ENCODE measurements around the gene TGM3. TPM values are rescaled to one million over a fixed set of nuclear protein-coding genes. Genes with fewer than 3 reads are reported as not detected.

TGM3 gene
- total and polyA plus RNA-seq, 2 of the 4 experiments (the other 2 are of a cell fraction), result not detected

- POLR2A ChIA-PET (ENCODE audit: unreplicated experiment), result no interaction called here
Measured at GRCh38 chr20:2249935-2250334, 45.9 kb upstream of the TGM3 start.

More at GRCh38 chr20:2249935-2250334, 45.9 kb upstream of the TGM3 start:
- H3K18ac ChIP-seq (ENCODE audit: low read depth, low read length), result no peak overlapping the region
- H3K4me2 ChIP-seq (ENCODE audit: low read depth, low read length), result no peak overlapping the region
- H3K27ac ChIP-seq (ENCODE audit: insufficient read depth, low read length), result no peak overlapping the region
- H4K20me1 ChIP-seq (ENCODE audit: insufficient read depth, low read length), result no peaks in the 10 kb centered on the region
- H2BK5ac ChIP-seq (ENCODE audit: low read depth, low read length, poor library complexity, severe bottlenecking), result no peak overlapping the region
- no CpG with 5 or more reads among the region's 3 CpGs for WGBS, 2 experiments (ENCODE audit: extremely low coverage in 2 of 2, insufficient read length in 1 of 2)
- no peak overlapping the region for H2BK120ac ChIP-seq (ENCODE audit: low read depth, low read length)
- H2AK9ac ChIP-seq (replicated peaks; ENCODE audit: low read depth, low read length, poor library complexity), result no peak overlapping the region
- H3K27me3 ChIP-seq (ENCODE audit: control insufficient read depth, insufficient read depth, low read length), result peaks cover 13% of the 10 kb centered on the region
- ATAC-seq (ENCODE audit: low read depth) (no peak), DNase-seq (no peak)
- no peak overlapping the region for H2AFZ ChIP-seq (replicated peaks; ENCODE audit: low read length, poor library complexity)
- no TSS peak for BruUV-seq (replicated peaks)
- H2BK20ac ChIP-seq (ENCODE audit: low read depth, low read length), result no peak overlapping the region
- no peaks in the 10 kb centered on the region for H3K9me1 ChIP-seq (ENCODE audit: insufficient read depth, low read length)
- H3K9me3 ChIP-seq (ENCODE audit: control insufficient read depth, insufficient read depth, low read length), result no peaks in the 10 kb centered on the region
- H2BK15ac ChIP-seq (ENCODE audit: low read depth, low read length), result no peak overlapping the region
- no peak overlapping the region for H3K9ac ChIP-seq (ENCODE audit: low read depth, low read length)
- CTCF ChIA-PET, result no interaction called here
- dilution Hi-C loops (cut with HindIII; ENCODE audit: low sequenced_read_pairs, unreplicated experiment), result no loop called here
- no peak overlapping the region for H3K4ac ChIP-seq (ENCODE audit: low read depth, low read length)
- no peak overlapping the region for H3K56ac ChIP-seq (ENCODE audit: extremely low read depth, insufficient read depth, low read length)
- no peak overlapping the region for H3K14ac ChIP-seq (replicated peaks; ENCODE audit: low read depth, low read length)
- H4K5ac ChIP-seq (ENCODE audit: low read depth, low read length), result no peak overlapping the region
- TF ChIP-seq NFE2L2 (IDR thresholded peaks at IDR 0.05; ENCODE audit: low read depth, low read length) (no peak), MAZ (IDR thresholded peaks at IDR 0.05; ENCODE audit: borderline replicate concordance, low read depth, low read length) (no peak), MAFK (IDR thresholded peaks at IDR 0.05; ENCODE audit: low read depth, low read length) (no peak), RFX5 (IDR thresholded peaks at IDR 0.05; ENCODE audit: low read depth, low read length) (no peak)
- TF ChIP-seq, protein P1, sequence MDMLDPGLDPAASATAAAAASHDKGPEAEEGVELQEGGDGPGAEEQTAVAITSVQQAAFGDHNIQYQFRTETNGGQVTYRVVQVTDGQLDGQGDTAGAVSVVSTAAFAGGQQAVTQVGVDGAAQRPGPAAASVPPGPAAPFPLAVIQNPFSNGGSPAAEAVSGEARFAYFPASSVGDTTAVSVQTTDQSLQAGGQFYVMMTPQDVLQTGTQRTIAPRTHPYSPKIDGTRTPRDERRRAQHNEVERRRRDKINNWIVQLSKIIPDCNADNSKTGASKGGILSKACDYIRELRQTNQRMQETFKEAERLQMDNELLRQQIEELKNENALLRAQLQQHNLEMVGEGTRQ (IDR thresholded peaks at IDR 0.05; ENCODE audit: low read depth, low read length), result no peak
- no peaks in the 10 kb centered on the region for H3K4me1 ChIP-seq (ENCODE audit: control insufficient read depth, insufficient read depth, low read length)
- H4K8ac ChIP-seq (ENCODE audit: low read depth in 2 of 2, low read length in 2 of 2), result no peak overlapping the region
- intact Hi-C loops (cut with micrococcal nuclease), result no loop called here
- H3K23ac ChIP-seq (ENCODE audit: low read depth, low read length), result no peak overlapping the region
- H3K36me3 ChIP-seq (ENCODE audit: control insufficient read depth, insufficient read depth, low read length), result no peaks in the 10 kb centered on the region
- H3K4me3 ChIP-seq (ENCODE audit: insufficient read depth, low read depth, low read length), result no peak overlapping the region
- H4K91ac ChIP-seq (ENCODE audit: insufficient read depth, low read depth, low read length), result no peak overlapping the region
- H2AK5ac ChIP-seq (ENCODE audit: low read depth, low read length), result no peak overlapping the region
- in situ Hi-C loops (cut with MboI; ENCODE audit: low sequenced_read_pairs), result no loop called here
- H3K79me1 ChIP-seq (ENCODE audit: low read depth in 1 of 2, low read length in 2 of 2), result no peaks in the 10 kb centered on the region
